HepG2 (cell line): ENCODE data around the gene SPECC1L. TPM values are rescaled to one million over a fixed set of nuclear protein-coding genes. Genes with fewer than 3 reads are reported as not detected.
A peak's percentile ranks its signal among the peaks of the same experiment; 100 is the strongest.

Source experiments
- ATAC-seq: fragments of 200-7000 bp; cut with Tn5 transposase; 3 replicates; pipeline ENCODE4 v1.9.1; 2020; ENCODE audit warnings: mild to moderate bottlenecking, moderate library complexity
- BruUV-seq: library from RNA; stranded (reverse); fragments of 400-500 nt; replicated peaks from 2 replicates; lab custom pipeline; 2021; lab: Mats Ljungman, UMichigan
- CTCF ChIA-PET: fragments of 300-600 bp; formaldehyde crosslinking; extraction: SDS; loops from one replicate; lab custom pipeline; 2021; ENCODE audit warnings: low total read pairs, inconsistent platforms, low intra/inter-chr PET ratio; lab: Yijun Ruan, JAX
- POLR2A ChIA-PET: fragments of 350-600 bp; sonication (Branson Sonifier 250); formaldehyde crosslinking; loops from one replicate; lab custom pipeline; 2020; ENCODE audit warnings: antibody characterized with exemption, inconsistent platforms; lab: Yijun Ruan, JAX
- DNase-seq: peaks from one replicate; pipeline ENCODE4 v3.0.0-alpha.2; 2015; ENCODE audit warnings: low spot score
- FAIRE-seq: peaks from 3 replicates; lab custom pipeline; 2011; peaks lifted over from hg19 to GRCh38; lab: Jason Lieb, UNC
- H2AFZ ChIP-seq: one replicate; pipeline ENCODE4 v1.6.1; 2011; ENCODE audit warnings: low read length, inconsistent platforms
- H3K27ac ChIP-seq: fragments of 300-600 bp; 3 replicates; pipeline ENCODE4 v1.8.0; 2011; ENCODE audit warnings: mixed run types, mild to moderate bottlenecking, mixed read lengths, low read length, inconsistent platforms; ENCODE audit not compliant: insufficient read depth; ENCODE audit errors: extremely low read length
- H3K27me3 ChIP-seq, 2 experiments: fragments of 200-600 bp in 1 of 2; 2 replicates in 1 of 2; 3 replicates in 1 of 2; pipeline versions ENCODE4 v1.6.0 to v1.8.0; 2011; ENCODE audit warnings: low read length in 2 of 2, mild to moderate bottlenecking in 2 of 2, moderate library complexity in 2 of 2, inconsistent platforms in 1 of 2; ENCODE audit not compliant: insufficient read depth in 2 of 2, control insufficient read depth in 1 of 2
- H3K36me3 ChIP-seq, 2 experiments: fragments of 200-600 bp in 1 of 2; replicated peaks in 1 of 2; 2 replicates in 1 of 2; 3 replicates in 1 of 2; pipeline versions ENCODE4 v1.5.1 to v1.8.0; 2011; ENCODE audit warnings: low read length in 2 of 2, inconsistent platforms in 1 of 2; ENCODE audit not compliant: insufficient read depth in 2 of 2, control insufficient read depth in 1 of 2
- H3K4me1 ChIP-seq: 2 replicates; pipeline ENCODE4 v1.5.1; 2012; ENCODE audit warnings: low read length, inconsistent platforms; ENCODE audit not compliant: insufficient read depth
- H3K4me2 ChIP-seq: 2 replicates; pipeline ENCODE4 v1.6.0; 2011; ENCODE audit warnings: low read depth, low read length, inconsistent platforms
- H3K4me3 ChIP-seq, 3 experiments: fragments of 200-600 bp in 1 of 3; sonication (generic), shearing (Covaris generic) in 1 of 3; replicated peaks in 1 of 3; 2 replicates each; pipeline ENCODE4 v1.5.1; 2011 to 2016; ENCODE audit warnings: low read length in 3 of 3, inconsistent platforms in 2 of 3, low read depth in 2 of 3, mild to moderate bottlenecking in 2 of 3, control low read depth in 1 of 3, mixed read lengths in 1 of 3; ENCODE audit not compliant: insufficient read depth in 1 of 3
- H3K79me2 ChIP-seq: one replicate; pipeline ENCODE4 v1.6.1; 2011; ENCODE audit warnings: low read length, inconsistent platforms; ENCODE audit not compliant: insufficient read depth
- H3K9ac ChIP-seq: 2 replicates; pipeline ENCODE4 v1.6.0; 2011; ENCODE audit warnings: mild to moderate bottlenecking, low read depth, low read length, inconsistent platforms; ENCODE audit not compliant: insufficient read depth
- H3K9me3 ChIP-seq: 2 replicates; pipeline ENCODE4 v1.5.1; 2012; ENCODE audit warnings: mild to moderate bottlenecking, low read length
- H4K20me1 ChIP-seq: 2 replicates; pipeline ENCODE4 v1.6.0; 2011; ENCODE audit warnings: inconsistent platforms, mild to moderate bottlenecking, low read length, moderate library complexity; ENCODE audit not compliant: insufficient read depth
- DR1 ChIP-seq: sonication (generic); formaldehyde crosslinking; IDR thresholded peaks from 2 replicates; pipeline ENCODE4 v1.8.0; 2021; ENCODE audit warnings: mild to moderate bottlenecking, missing genetic modification reagents, inconsistent platforms
- FOSL2 ChIP-seq: sonication (generic); formaldehyde crosslinking; IDR thresholded peaks from 2 replicates; pipeline ENCODE4 v1.4.0; 2020; ENCODE audit warnings: missing genetic modification reagents
- SP1 ChIP-seq, 2 experiments: fragments of 450-650 bp in 1 of 2; sonication (generic) in 1 of 2; formaldehyde crosslinking in 1 of 2; IDR thresholded peaks; 2 replicates each; pipeline versions ENCODE4 v1.4.0 to v1.6.1; 2016 to 2020; ENCODE audit warnings: missing genetic modification reagents in 1 of 2
- ZEB1 ChIP-seq: IDR thresholded peaks from 2 replicates; pipeline ENCODE4 v1.6.1; 2012; ENCODE audit warnings: mild to moderate bottlenecking, low read depth, inconsistent platforms; ENCODE audit not compliant: insufficient replicate concordance
- ZIK1 ChIP-seq: sonication (generic); formaldehyde crosslinking; IDR thresholded peaks from 2 replicates; pipeline ENCODE4 v1.5.0; 2020; ENCODE audit warnings: mild to moderate bottlenecking, low read depth, missing genetic modification reagents, borderline replicate concordance
- ZNF230 ChIP-seq: sonication (generic); formaldehyde crosslinking; IDR thresholded peaks from 2 replicates; pipeline ENCODE4 v1.4.0; 2020; ENCODE audit warnings: mild to moderate bottlenecking, missing genetic modification reagents
- ZNF468 ChIP-seq: sonication (generic); formaldehyde crosslinking; IDR thresholded peaks from 2 replicates; pipeline ENCODE4 v1.8.0; 2022; ENCODE audit warnings: mild to moderate bottlenecking, moderate library complexity, missing genetic modification reagents
- ZNF746 ChIP-seq: sonication (generic); formaldehyde crosslinking; IDR thresholded peaks from 2 replicates; pipeline ENCODE4 v1.8.0; 2022; ENCODE audit warnings: mild to moderate bottlenecking, missing genetic modification reagents
- WGBS: methylation state at CpG from one replicate; pipeline ENCODE4 v1.1.6; 2017; ENCODE audit warnings: low lambda C conversion rate; 5-methylcytosine and 5-hydroxymethylcytosine counted together
- in situ Hi-C: cut with HindIII; loops from 2 replicates; pipeline ENCODE4 v1.10.0; 2017; ENCODE audit warnings: low pct_unique_long_range_greater_than_20kb; ENCODE audit not compliant: extremely low pct_ligation_motif_present
- intact Hi-C: fragments of 100-400 bp; cut with micrococcal nuclease; formaldehyde crosslinking; loops from one replicate; pipeline ENCODE4 v1.10.0; 2022; ENCODE audit not compliant: unreplicated experiment
- polyA plus RNA-seq, 8 experiments: library from polyadenylated mRNA; depleted of rRNA in 3 of 8; stranded (reverse) in 7 of 8; unstranded in 1 of 8; fragments of >200 nt; fragmentation: Illumina TruSeq in 4 of 8; extraction: Trizol in 4 of 8; gene quantifications; 2 replicates each; pipeline versions ENCODE4 v1.2.1 to v1.2.3, GENCODE V29; 2011 to 2016; ENCODE audit warnings: low read depth in 4 of 8, missing spikeins in 1 of 8, mixed read lengths in 1 of 8; ENCODE audit not compliant: insufficient read depth in 1 of 8
- total RNA-seq, 5 experiments: library from RNA; depleted of rRNA; stranded (reverse); fragments of >200 nt; fragmentation: Illumina TruSeq; extraction: Trizol; gene quantifications; 2 replicates each; pipeline ENCODE4 v1.2.3, GENCODE V29; 2016; ENCODE audit warnings: low read depth in 1 of 5
- TF ChIP-seq, protein P1 (sequence below): sonication (generic); formaldehyde crosslinking; IDR thresholded peaks from 2 replicates; pipeline ENCODE4 v1.5.1; 2020; ENCODE audit warnings: mild to moderate bottlenecking, missing genetic modification reagents, moderate library complexity
- TF ChIP-seq, protein P2 (sequence below): sonication (generic); IDR thresholded peaks from 2 replicates; pipeline ENCODE4 v1.6.1; 2016; ENCODE audit warnings: low read depth, borderline replicate concordance
- TF ChIP-seq, protein P3 (sequence below): sonication (generic); formaldehyde crosslinking; IDR thresholded peaks from 2 replicates; pipeline ENCODE4 v1.5.0; 2020; ENCODE audit warnings: missing genetic modification reagents
- TF ChIP-seq, protein P4 (sequence below): sonication (generic); formaldehyde crosslinking; IDR thresholded peaks from 2 replicates; pipeline ENCODE4 v1.5.0; 2020; ENCODE audit warnings: mild to moderate bottlenecking, missing genetic modification reagents, moderate library complexity

SPECC1L gene
- total and polyA plus RNA-seq, 2 of the 13 experiments (the other 11 are each of a cell fraction or from before 2014, with no cell fraction given) = 14.1 to 30.3 TPM

DNA sequence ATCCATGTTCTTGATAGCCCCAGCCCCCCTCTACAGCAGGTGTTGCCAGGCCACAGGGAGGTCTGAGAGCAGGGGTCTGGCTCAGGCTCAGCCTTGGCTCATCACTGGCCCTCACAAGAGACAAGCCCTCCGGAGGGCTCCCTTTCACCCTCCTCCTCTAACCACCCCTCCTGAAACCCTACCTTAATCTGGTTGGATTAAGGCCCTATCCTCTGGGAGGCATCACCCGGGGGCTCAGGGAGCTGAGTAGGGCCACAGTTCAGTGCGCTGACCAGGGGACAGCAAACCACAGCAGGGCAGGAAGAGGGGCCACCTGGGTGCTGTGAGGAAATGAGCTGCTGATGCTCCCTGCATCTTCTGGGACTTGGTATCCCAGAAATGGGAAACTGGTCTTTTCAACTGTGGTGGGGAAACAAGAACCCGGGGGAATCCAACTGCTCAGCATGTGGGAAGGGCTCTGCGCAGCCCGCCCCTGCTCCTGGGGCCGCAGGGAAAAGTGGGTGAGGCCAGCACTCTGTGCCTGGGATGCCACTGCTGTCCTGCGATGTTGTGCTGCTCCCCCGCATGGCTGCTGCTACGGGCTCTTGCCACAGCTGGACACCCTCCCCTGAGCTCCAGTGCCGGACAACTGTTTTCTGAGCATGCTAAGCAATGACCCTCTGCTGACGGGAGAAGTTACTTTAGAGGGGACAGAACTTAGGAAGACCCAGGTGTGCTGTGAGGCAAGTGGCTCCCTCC, 174.3 kb downstream of the SPECC1L start:
- peaks cover 31% of the 10 kb centered on the region for H3K4me1 ChIP-seq
- DNase-seq (no peak), FAIRE-seq (no peak), ATAC-seq (peak; percentile 72)
- H3K27me3 ChIP-seq = peaks cover 0 to 3% of the 10 kb centered on the region in 2 experiments; a peak in 2 of 5 replicates
- no TSS peak for BruUV-seq
- in situ Hi-C loops = no loop called here
- no peaks in the 10 kb centered on the region; a peak in 1 of 5 replicates for H3K36me3 ChIP-seq
- ChIA-PET POLR2A (interaction anchor here (1.7 to 2.2 kb wide), 2 partner anchors 15 to 62 kb away, joined by 4 to 8 read pairs; no protein-coding TSS in a partner anchor), CTCF (no interaction called here)
- H3K4me3 ChIP-seq = no peak overlapping the region; a peak in 1 of 6 replicates
- no peaks in the 10 kb centered on the region for H4K20me1 ChIP-seq
- H3K4me2 ChIP-seq = peak overlapping the region; percentile 36
- no peak overlapping the region for H3K27ac ChIP-seq
- no peak overlapping the region for H3K9ac ChIP-seq
- intact Hi-C loops = no loop called here
- no peak overlapping the region for H2AFZ ChIP-seq
- WGBS = 44% methylated on average over 6 of the region's 12 CpGs
- H3K9me3 ChIP-seq = no peaks in the 10 kb centered on the region
- H3K79me2 ChIP-seq = no peaks in the 10 kb centered on the region
- TF ChIP-seq DR1 (CRISPR knock-in tag) (no peak), ZEB1 (no peak), ZIK1 (CRISPR knock-in tag) (no peak), FOSL2 (CRISPR knock-in tag) (no peak), ZNF746 (CRISPR knock-in tag) (no peak), ZNF230 (CRISPR knock-in tag) (no peak), SP1 (IDR thresholded peaks at IDR 0.05) (no peak), SP1 (CRISPR knock-in tag; IDR thresholded peaks at IDR 0.05) (no peak), ZNF468 (CRISPR knock-in tag) (no peak)
- TF ChIP-seq, protein P1, sequence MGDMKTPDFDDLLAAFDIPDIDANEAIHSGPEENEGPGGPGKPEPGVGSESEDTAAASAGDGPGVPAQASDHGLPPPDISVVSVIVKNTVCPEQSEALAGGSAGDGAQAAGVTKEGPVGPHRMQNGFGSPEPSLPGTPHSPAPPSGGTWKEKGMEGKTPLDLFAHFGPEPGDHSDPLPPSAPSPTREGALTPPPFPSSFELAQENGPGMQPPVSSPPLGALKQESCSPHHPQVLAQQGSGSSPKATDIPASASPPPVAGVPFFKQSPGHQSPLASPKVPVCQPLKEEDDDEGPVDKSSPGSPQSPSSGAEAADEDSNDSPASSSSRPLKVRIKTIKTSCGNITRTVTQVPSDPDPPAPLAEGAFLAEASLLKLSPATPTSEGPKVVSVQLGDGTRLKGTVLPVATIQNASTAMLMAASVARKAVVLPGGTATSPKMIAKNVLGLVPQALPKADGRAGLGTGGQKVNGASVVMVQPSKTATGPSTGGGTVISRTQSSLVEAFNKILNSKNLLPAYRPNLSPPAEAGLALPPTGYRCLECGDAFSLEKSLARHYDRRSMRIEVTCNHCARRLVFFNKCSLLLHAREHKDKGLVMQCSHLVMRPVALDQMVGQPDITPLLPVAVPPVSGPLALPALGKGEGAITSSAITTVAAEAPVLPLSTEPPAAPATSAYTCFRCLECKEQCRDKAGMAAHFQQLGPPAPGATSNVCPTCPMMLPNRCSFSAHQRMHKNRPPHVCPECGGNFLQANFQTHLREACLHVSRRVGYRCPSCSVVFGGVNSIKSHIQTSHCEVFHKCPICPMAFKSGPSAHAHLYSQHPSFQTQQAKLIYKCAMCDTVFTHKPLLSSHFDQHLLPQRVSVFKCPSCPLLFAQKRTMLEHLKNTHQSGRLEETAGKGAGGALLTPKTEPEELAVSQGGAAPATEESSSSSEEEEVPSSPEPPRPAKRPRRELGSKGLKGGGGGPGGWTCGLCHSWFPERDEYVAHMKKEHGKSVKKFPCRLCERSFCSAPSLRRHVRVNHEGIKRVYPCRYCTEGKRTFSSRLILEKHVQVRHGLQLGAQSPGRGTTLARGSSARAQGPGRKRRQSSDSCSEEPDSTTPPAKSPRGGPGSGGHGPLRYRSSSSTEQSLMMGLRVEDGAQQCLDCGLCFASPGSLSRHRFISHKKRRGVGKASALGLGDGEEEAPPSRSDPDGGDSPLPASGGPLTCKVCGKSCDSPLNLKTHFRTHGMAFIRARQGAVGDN (CRISPR knock-in tag) = peak; percentile 29
- TF ChIP-seq, protein P2, sequence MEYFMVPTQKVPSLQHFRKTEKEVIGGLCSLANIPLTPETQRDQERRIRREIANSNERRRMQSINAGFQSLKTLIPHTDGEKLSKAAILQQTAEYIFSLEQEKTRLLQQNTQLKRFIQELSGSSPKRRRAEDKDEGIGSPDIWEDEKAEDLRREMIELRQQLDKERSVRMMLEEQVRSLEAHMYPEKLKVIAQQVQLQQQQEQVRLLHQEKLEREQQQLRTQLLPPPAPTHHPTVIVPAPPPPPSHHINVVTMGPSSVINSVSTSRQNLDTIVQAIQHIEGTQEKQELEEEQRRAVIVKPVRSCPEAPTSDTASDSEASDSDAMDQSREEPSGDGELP = no peak
- TF ChIP-seq, protein P3, sequence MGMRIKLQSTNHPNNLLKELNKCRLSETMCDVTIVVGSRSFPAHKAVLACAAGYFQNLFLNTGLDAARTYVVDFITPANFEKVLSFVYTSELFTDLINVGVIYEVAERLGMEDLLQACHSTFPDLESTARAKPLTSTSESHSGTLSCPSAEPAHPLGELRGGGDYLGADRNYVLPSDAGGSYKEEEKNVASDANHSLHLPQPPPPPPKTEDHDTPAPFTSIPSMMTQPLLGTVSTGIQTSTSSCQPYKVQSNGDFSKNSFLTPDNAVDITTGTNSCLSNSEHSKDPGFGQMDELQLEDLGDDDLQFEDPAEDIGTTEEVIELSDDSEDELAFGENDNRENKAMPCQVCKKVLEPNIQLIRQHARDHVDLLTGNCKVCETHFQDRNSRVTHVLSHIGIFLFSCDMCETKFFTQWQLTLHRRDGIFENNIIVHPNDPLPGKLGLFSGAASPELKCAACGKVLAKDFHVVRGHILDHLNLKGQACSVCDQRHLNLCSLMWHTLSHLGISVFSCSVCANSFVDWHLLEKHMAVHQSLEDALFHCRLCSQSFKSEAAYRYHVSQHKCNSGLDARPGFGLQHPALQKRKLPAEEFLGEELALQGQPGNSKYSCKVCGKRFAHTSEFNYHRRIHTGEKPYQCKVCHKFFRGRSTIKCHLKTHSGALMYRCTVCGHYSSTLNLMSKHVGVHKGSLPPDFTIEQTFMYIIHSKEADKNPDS (CRISPR knock-in tag) = no peak
- TF ChIP-seq, protein P4, sequence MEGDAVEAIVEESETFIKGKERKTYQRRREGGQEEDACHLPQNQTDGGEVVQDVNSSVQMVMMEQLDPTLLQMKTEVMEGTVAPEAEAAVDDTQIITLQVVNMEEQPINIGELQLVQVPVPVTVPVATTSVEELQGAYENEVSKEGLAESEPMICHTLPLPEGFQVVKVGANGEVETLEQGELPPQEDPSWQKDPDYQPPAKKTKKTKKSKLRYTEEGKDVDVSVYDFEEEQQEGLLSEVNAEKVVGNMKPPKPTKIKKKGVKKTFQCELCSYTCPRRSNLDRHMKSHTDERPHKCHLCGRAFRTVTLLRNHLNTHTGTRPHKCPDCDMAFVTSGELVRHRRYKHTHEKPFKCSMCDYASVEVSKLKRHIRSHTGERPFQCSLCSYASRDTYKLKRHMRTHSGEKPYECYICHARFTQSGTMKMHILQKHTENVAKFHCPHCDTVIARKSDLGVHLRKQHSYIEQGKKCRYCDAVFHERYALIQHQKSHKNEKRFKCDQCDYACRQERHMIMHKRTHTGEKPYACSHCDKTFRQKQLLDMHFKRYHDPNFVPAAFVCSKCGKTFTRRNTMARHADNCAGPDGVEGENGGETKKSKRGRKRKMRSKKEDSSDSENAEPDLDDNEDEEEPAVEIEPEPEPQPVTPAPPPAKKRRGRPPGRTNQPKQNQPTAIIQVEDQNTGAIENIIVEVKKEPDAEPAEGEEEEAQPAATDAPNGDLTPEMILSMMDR (CRISPR knock-in tag) = 0 out of 2 replicates have a peak, but pooled peaks have one; percentile 6
